ENCODE data around the gene CDH24.
"Not testable (repeated sequence)": the region's sequence is repeated elsewhere in the genome, so short reads cannot be mapped to it uniquely, and the experiment has no call there.

Gene CDH24

GRCh38 chr14:23023795-23024152 is 33.5 kb downstream of the CDH24 start:
- no peak overlapping the region for H3K4me3 ChIP-seq (ENCODE audit: low read depth, low read length)

GRCh38 chr14:23023022-23023794 is 34.1 kb downstream of the CDH24 start:
- no peak overlapping the region for H3K4me3 ChIP-seq (ENCODE audit: low read depth, low read length)

- no peak overlapping the region for H3K4me3 ChIP-seq (ENCODE audit: low read depth, low read length)
Measured at GRCh38 chr14:23021889-23022442, 35.4 kb downstream of the CDH24 start.

- H3K4me3 ChIP-seq (ENCODE audit: low read depth, low read length): no peak overlapping the region
Measured at GRCh38 chr14:23021434-23021833, 35.9 kb downstream of the CDH24 start.

GRCh38 chr14:23020143-23021128 is 36.9 kb downstream of the CDH24 start:
- no peak overlapping the region for H3K4me3 ChIP-seq (ENCODE audit: low read depth, low read length)

GRCh38 chr14:23018107-23018506 is 39.2 kb downstream of the CDH24 start:
- no peak overlapping the region for H3K4me3 ChIP-seq (ENCODE audit: low read depth, low read length)

- H3K4me3 ChIP-seq (ENCODE audit: low read depth, low read length): no peak overlapping the region
Measured at GRCh38 chr14:23017091-23017490, 40.2 kb downstream of the CDH24 start.

- no peak overlapping the region for H3K4me3 ChIP-seq (ENCODE audit: low read depth, low read length)
Measured at GRCh38 chr14:23015618-23016017, 41.7 kb downstream of the CDH24 start.

GRCh38 chr14:23013749-23014054 is 43.6 kb downstream of the CDH24 start:
- H3K4me3 ChIP-seq (ENCODE audit: low read depth, low read length): not testable (repeated sequence)

GRCh38 chr14:23013054-23013748 is 44.1 kb downstream of the CDH24 start:
- H3K4me3 ChIP-seq (ENCODE audit: low read depth, low read length): no peak overlapping the region

GRCh38 chr14:23009939-23010726 is 47.2 kb downstream of the CDH24 start, which contains the start of gene C14orf93:
Gene C14orf93, minus strand, starts transcription at chr14:23010143. Its CDS starts 11,120 bp downstream, at chr14:22999023.
- H3K4me3 ChIP-seq (ENCODE audit: low read depth, low read length): peak within 1 kb of the TSS; percentile 46

- H3K4me3 ChIP-seq (ENCODE audit: low read depth, low read length): peak overlapping the region; percentile 46
Measured at GRCh38 chr14:23009483-23009938, 47.8 kb downstream of the CDH24 start.

- no peak overlapping the region for H3K4me3 ChIP-seq (ENCODE audit: low read depth, low read length)
Measured at GRCh38 chr14:23008831-23009230, 48.5 kb downstream of the CDH24 start.

GRCh38 chr14:23006544-23007419 is 50.5 kb downstream of the CDH24 start:
- peak overlapping the region; percentile 64 for H3K4me3 ChIP-seq (ENCODE audit: low read depth, low read length)

GRCh38 chr14:23006188-23006534 is 51.2 kb downstream of the CDH24 start:
- H3K4me3 ChIP-seq (ENCODE audit: low read depth, low read length): peak overlapping the region; percentile 64

GRCh38 chr14:23005451-23006187 is 51.7 kb downstream of the CDH24 start:
- no peak overlapping the region for H3K4me3 ChIP-seq (ENCODE audit: low read depth, low read length)

GRCh38 chr14:23004274-23004673 is 53.0 kb downstream of the CDH24 start:
- H3K4me3 ChIP-seq (ENCODE audit: low read depth, low read length): not testable (repeated sequence)

GRCh38 chr14:23002592-23002991 is 54.7 kb downstream of the CDH24 start:
- H3K4me3 ChIP-seq (ENCODE audit: low read depth, low read length): no peak overlapping the region

- H3K4me3 ChIP-seq (ENCODE audit: low read depth, low read length): no peak overlapping the region
Measured at GRCh38 chr14:23000860-23001259, 56.5 kb downstream of the CDH24 start.
